SK-N-SH (cell line): Measurements from ENCODE around the gene FAM199X. TPM values are rescaled to one million over a fixed set of nuclear protein-coding genes. Genes with fewer than 3 reads are reported as not detected.

Experiments used
- CTCF ChIA-PET: fragments of 300-600, 350-600 bp; formaldehyde crosslinking; extraction: SDS; loops from one replicate; lab custom pipeline; 2021; lab: Yijun Ruan, JAX
- POLR2A ChIA-PET: fragments of 350-600 bp; sonication (Branson Sonifier 250); formaldehyde crosslinking; extraction: SDS; loops from one replicate; lab custom pipeline; 2020; ENCODE audit warnings: antibody characterized with exemption, inconsistent platforms; lab: Yijun Ruan, JAX
- DNase-seq: peaks from one replicate; pipeline ENCODE4 v3.0.0; 2012
- H2AFZ ChIP-seq: fragments of 200-600 bp; sonication (generic); 2 replicates; pipeline ENCODE4 v1.8.1; 2016; ENCODE audit warnings: antibody characterized with exemption, mild to moderate bottlenecking, low read depth
- H3F3A ChIP-seq: fragments of 200-600 bp; sonication (generic); replicated peaks from 2 replicates; pipeline ENCODE3; 2016; ENCODE audit warnings: antibody characterized with exemption, mild to moderate bottlenecking; ENCODE audit not compliant: insufficient read depth
- H3K27ac ChIP-seq, 2 experiments: fragments of 200-500 bp in 1 of 2; fragments of 200-600 bp in 1 of 2; sonication (Bioruptor generic) in 1 of 2; sonication (generic), shearing (Covaris generic) in 1 of 2; 2 replicates each; pipeline versions ENCODE4 v1.5.1 to v1.6.1; 2014 to 2016; ENCODE audit warnings: low read depth in 2 of 2, inconsistent platforms in 1 of 2, low read length in 1 of 2, mild to moderate bottlenecking in 1 of 2, mixed read lengths in 1 of 2
- H3K27me3 ChIP-seq: fragments of 200-600 bp; sonication (generic), shearing (Covaris generic); 2 replicates; pipeline ENCODE4 v1.6.1; 2016; ENCODE audit warnings: mixed run types; ENCODE audit not compliant: insufficient read depth
- H3K36me3 ChIP-seq, 2 experiments: fragments of 200-500 bp in 1 of 2; fragments of 200-600 bp in 1 of 2; sonication (Bioruptor generic) in 1 of 2; sonication (generic) in 1 of 2; replicated peaks in 1 of 2; 2 replicates each; pipeline versions ENCODE3 to v1.5.1; 2014 to 2016; ENCODE audit warnings: low read length in 1 of 2, mild to moderate bottlenecking in 1 of 2; ENCODE audit not compliant: insufficient read depth in 2 of 2, control insufficient read depth in 1 of 2
- H3K4me1 ChIP-seq, 2 experiments: fragments of 200-500 bp in 1 of 2; fragments of 200-600 bp in 1 of 2; sonication (Bioruptor generic) in 1 of 2; sonication (generic), shearing (Covaris generic) in 1 of 2; 2 replicates each; pipeline versions ENCODE4 v1.5.1 to v1.6.1; 2014 to 2016; ENCODE audit warnings: low read depth in 1 of 2, low read length in 1 of 2, mixed run types in 1 of 2; ENCODE audit not compliant: insufficient read depth in 2 of 2, control insufficient read depth in 1 of 2
- H3K4me2 ChIP-seq: fragments of 200-600 bp; sonication (generic), shearing (Covaris generic); 2 replicates; pipeline ENCODE4 v1.6.1; 2017; ENCODE audit warnings: mixed run types
- H3K4me3 ChIP-seq, 2 experiments: fragments of 200-500 bp in 1 of 2; fragments of 200-600 bp in 1 of 2; sonication (Bioruptor generic) in 1 of 2; sonication (generic), shearing (Covaris generic) in 1 of 2; 2 replicates each; pipeline versions ENCODE4 v1.5.1 to v1.8.1; 2014 to 2016; ENCODE audit warnings: low read depth in 2 of 2, inconsistent platforms in 1 of 2, low read length in 1 of 2, mild to moderate bottlenecking in 1 of 2, mixed read lengths in 1 of 2, moderate library complexity in 1 of 2
- H3K79me2 ChIP-seq: fragments of 200-600 bp; sonication (generic); 2 replicates; pipeline ENCODE4 v1.8.1; 2017; ENCODE audit warnings: mild to moderate bottlenecking; ENCODE audit not compliant: insufficient read depth
- H3K9ac ChIP-seq: fragments of 200-600 bp; sonication (generic); 2 replicates; pipeline ENCODE4 v1.6.1; 2017; ENCODE audit warnings: mixed run types
- H3K9me2 ChIP-seq: fragments of 200-600 bp; sonication (generic); 2 replicates; pipeline ENCODE4 v1.6.1; 2017; ENCODE audit warnings: mixed run types
- H3K9me3 ChIP-seq: fragments of 200-600 bp; sonication (generic); 2 replicates; pipeline ENCODE4 v1.6.1; 2017; ENCODE audit warnings: mixed run types, mild to moderate bottlenecking, moderate library complexity
- H4K20me1 ChIP-seq: fragments of 200-600 bp; sonication (generic); 2 replicates; pipeline ENCODE4 v1.6.1; 2017; ENCODE audit warnings: mild to moderate bottlenecking, mixed run types; ENCODE audit not compliant: insufficient read depth
- CTCF ChIP-seq: fragments of 200-600 bp; sonication (generic); IDR thresholded peaks from 2 replicates; pipeline ENCODE4 v1.6.1; 2017; ENCODE audit warnings: antibody characterized with exemption, mild to moderate bottlenecking, moderate library complexity
- IRF3 ChIP-seq: fragments of 150-350 bp; IDR thresholded peaks from 2 replicates; pipeline ENCODE4 v1.6.1; 2016; ENCODE audit warnings: mild to moderate bottlenecking, low read depth, low read length
- JUND ChIP-seq: IDR thresholded peaks from 2 replicates; pipeline ENCODE4 v1.4.0; 2012
- MXI1 ChIP-seq: IDR thresholded peaks from 2 replicates; pipeline ENCODE4 v1.6.1; 2012; ENCODE audit warnings: mild to moderate bottlenecking, low read depth, low read length, improper control_type of control experiment
- NRF1 ChIP-seq: IDR thresholded peaks from 2 replicates; pipeline ENCODE4 v1.6.1; 2012; ENCODE audit warnings: low read depth, mild to moderate bottlenecking, low read length
- POLR2AphosphoS5 ChIP-seq: IDR thresholded peaks from 2 replicates; pipeline ENCODE4 v1.6.1; 2012; ENCODE audit warnings: low read depth, low read length
- SMC3 ChIP-seq: IDR thresholded peaks from 2 replicates; pipeline ENCODE4 v1.6.1; 2012; ENCODE audit warnings: low read depth, low read length, improper control_type of control experiment
- TAF1 ChIP-seq: IDR thresholded peaks from 2 replicates; pipeline ENCODE4 v1.6.1; 2012; ENCODE audit warnings: low read depth, mild to moderate bottlenecking, low read length, moderate library complexity, borderline replicate concordance
- TCF12 ChIP-seq: IDR thresholded peaks from 2 replicates; pipeline ENCODE4 v1.4.0; 2012
- ZBTB33 ChIP-seq: IDR thresholded peaks from 2 replicates; pipeline ENCODE4 v1.4.0; 2012; ENCODE audit warnings: low read depth, borderline replicate concordance
- WGBS: methylation state at CpG from one replicate; pipeline ENCODE4 v1.1.6; 2017; ENCODE audit warnings: low lambda C conversion rate; 5-methylcytosine and 5-hydroxymethylcytosine counted together
- polyA plus RNA-seq, 3 experiments: library from polyadenylated mRNA; depleted of rRNA; stranded (reverse); fragments of >200 nt; gene quantifications; 2 replicates each; pipeline ENCODE4 v1.2.3, GENCODE V29; 2012

The FAM199X gene
- polyA plus RNA-seq, 1 of the 3 experiments (the other 2 are of a cell fraction): 2.2 TPM

- no peaks in the 10 kb centered on the region for H3K9me3 ChIP-seq
- H3K79me2 ChIP-seq: peaks cover 11% of the 10 kb centered on the region
- H2AFZ ChIP-seq: no peak overlapping the region
- H3K9ac ChIP-seq: no peak overlapping the region
- DNase-seq: no peak
- no peaks in the 10 kb centered on the region; a peak in 1 of 4 replicates for H3K4me1 ChIP-seq
- ChIA-PET POLR2A (no interaction called here), CTCF (no interaction called here)
- H3F3A ChIP-seq: no peaks in the 10 kb centered on the region
- H4K20me1 ChIP-seq: no peaks in the 10 kb centered on the region
- H3K4me3 ChIP-seq: no peak overlapping the region
- H3K27ac ChIP-seq: no peak overlapping the region
- H3K4me2 ChIP-seq: no peak overlapping the region
- 13% methylated on average over 1 of the region's 1 CpG for WGBS
- no peaks in the 10 kb centered on the region for H3K9me2 ChIP-seq
- no peak for TF ChIP-seq IRF3
- TF ChIP-seq SMC3: no peak
- TF ChIP-seq TAF1: no peak
- TF ChIP-seq TCF12: no peak
- no peak for TF ChIP-seq JUND
- no peak for TF ChIP-seq ZBTB33
- no peak for TF ChIP-seq NRF1
- TF ChIP-seq POLR2AphosphoS5: no peak
- TF ChIP-seq CTCF: no peak
- TF ChIP-seq MXI1: no peak
- H3K27me3 ChIP-seq: no peaks in the 10 kb centered on the region
- H3K36me3 ChIP-seq: peaks cover 0 to 3% of the 10 kb centered on the region in 2 experiments
These were observed 15.2 kb upstream of the FAM199X start for GRCh38 chrX:104151037-104151436.
